Choroid plexus epithelial cell (primary cell): ENCODE data around the gene HCK.
A peak's percentile ranks its signal among the peaks of the same experiment; 100 is the strongest.

Source experiments
- DNase-seq: peaks from one replicate; pipeline ENCODE4 v3.0.0-alpha.2; 2010; ENCODE audit warnings: low read depth
- H3K4me3 ChIP-seq: 2 replicates; pipeline ENCODE4 v1.5.1; 2011; ENCODE audit warnings: low read depth, mild to moderate bottlenecking, control low read depth, low read length, moderate library complexity
- CTCF ChIP-seq: conservative IDR thresholded peaks from 2 replicates; pipeline ENCODE4 v1.5.1; 2011; ENCODE audit warnings: low read depth, mild to moderate bottlenecking, control low read depth, inconsistent platforms, low read length, moderate library complexity

Gene HCK

GRCh38 chr20:32052090-32052777 is at the start of gene HCK:
Gene HCK (plus strand): TSS chr20:32052242.
- no peak for DNase-seq
- no peak within 1 kb of the TSS for H3K4me3 ChIP-seq
- TF ChIP-seq CTCF: no peak

GRCh38 chr20:32003325-32003724 is 48.7 kb upstream of the HCK start:
- no peak for TF ChIP-seq CTCF
- no peak overlapping the region for H3K4me3 ChIP-seq
- no peak for DNase-seq

- TF ChIP-seq CTCF: peak; percentile 10
- no peak overlapping the region for H3K4me3 ChIP-seq
- peak; percentile 57 for DNase-seq
Measured at GRCh38 chr20:32004963-32005362, 47.1 kb upstream of the HCK start.

DNA sequence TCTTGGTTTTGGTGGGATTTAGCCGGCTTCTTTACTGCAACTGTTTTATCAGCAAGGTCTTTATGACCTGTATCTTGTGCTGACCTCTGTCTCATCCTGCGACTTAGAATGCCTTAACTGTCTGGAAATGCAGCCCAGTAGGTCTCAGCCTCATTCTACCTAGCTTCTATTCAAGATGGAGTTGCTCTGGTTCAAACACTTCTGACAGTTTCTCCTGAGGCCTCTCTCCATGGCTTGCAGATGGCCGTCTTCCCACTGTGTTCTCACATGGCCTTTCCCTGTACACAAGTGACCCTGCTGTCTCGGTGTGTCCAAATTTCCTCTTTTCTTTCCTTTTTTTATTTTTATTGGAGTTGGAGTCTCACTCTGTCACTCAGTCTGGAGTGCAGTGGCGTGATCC is 46.0 kb upstream of the HCK start:
- TF ChIP-seq CTCF: no peak
- no peak overlapping the region for H3K4me3 ChIP-seq
- no peak for DNase-seq

DNA sequence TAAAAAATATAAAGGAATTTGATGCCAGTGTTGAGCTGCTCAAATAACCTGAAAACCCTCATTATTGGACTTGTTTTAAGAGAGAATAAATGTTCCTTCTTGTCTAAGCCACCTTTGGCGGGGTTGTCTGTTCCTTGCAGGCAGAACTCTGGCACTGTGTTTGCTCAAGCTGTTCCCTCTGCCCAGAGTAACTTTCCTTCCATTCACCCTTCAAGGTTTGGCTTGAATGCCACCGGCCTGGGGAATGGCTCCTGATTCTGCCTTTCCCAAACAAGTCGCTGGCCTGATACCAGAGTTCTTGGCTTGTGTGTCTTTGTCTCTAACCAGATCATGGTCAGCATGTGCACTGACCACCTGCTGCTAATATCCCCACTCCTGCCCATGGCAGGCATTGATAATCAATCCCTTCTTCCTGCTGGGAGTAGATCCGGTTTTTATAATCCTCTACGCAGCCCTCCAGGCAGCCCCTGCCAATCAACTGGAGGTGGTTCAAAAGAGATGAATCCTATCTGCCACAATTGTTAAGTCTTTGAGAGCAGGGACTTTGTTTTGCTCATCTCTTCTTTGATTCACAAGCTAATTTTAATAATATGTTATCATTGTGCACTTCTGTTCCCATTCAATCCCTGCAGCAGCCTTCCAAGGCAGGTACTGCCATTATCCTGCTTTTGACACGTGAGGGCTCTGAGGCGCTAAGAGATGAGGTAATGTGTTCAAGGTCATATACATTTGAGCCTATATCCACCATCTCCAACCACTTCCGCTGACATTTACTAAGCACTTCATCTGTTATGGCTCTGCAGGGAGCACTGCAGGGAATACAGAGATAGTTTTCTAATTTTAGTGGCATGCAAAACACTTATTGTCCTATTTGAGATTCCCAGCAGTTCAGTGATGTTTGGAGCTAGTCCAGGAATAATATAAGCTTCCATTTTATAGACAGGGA is 44.9 kb upstream of the HCK start:
- peak; percentile 41 for DNase-seq
- H3K4me3 ChIP-seq: no peak overlapping the region
- TF ChIP-seq CTCF: no peak

GRCh38 chr20:32007787-32008616 is 44.0 kb upstream of the HCK start:
- no peak for TF ChIP-seq CTCF
- no peak overlapping the region for H3K4me3 ChIP-seq
- DNase-seq: peak; percentile 9
